C4-2B (cell line): ENCODE data around the gene SOWAHC.

Source experiments
- CTCF ChIP-seq: fragments of 450-650 bp; conservative IDR thresholded peaks from 2 replicates; pipeline ENCODE4 v1.5.1; 2017; ENCODE audit warnings: mild to moderate bottlenecking
- ZFX ChIP-seq: fragments of 450-650 bp; IDR thresholded peaks from 2 replicates; pipeline ENCODE4 v1.6.1; 2017

- no peak for TF ChIP-seq CTCF
- TF ChIP-seq ZFX, result no peak
Measured at GRCh38 chr2:109601783-109602182, 12.4 kb upstream of the SOWAHC start.
